HCT116 (cell line): ENCODE results near the gene DHCR7. TPM values are rescaled to one million over a fixed set of nuclear protein-coding genes. Genes with fewer than 3 reads are reported as not detected.

Experiments
- ATAC-seq: fragments of 200-7000 bp; cut with Tn5 transposase; 2 replicates; pipeline ENCODE4 v1.9.1; 2020; ENCODE audit warnings: mild to moderate bottlenecking, moderate library complexity
- BruUV-seq: library from RNA; stranded (reverse); fragments of 400-500 nt; replicated peaks from 2 replicates; lab custom pipeline; 2021; lab: Mats Ljungman, UMichigan
- CTCF ChIA-PET: fragments of 300-600 bp; sonication (Branson Sonifier 250); formaldehyde crosslinking; loops from one replicate; lab custom pipeline; 2021; ENCODE audit warnings: antibody characterized with exemption; lab: Charles Lee
- POLR2A ChIA-PET: fragments of 300-600, 350-600 bp; sonication (Branson Sonifier 250); formaldehyde crosslinking; loops from one replicate; lab custom pipeline; 2021; ENCODE audit warnings: antibody characterized with exemption; lab: Charles Lee
- RAD21 ChIA-PET, 2 experiments: fragments of 300-600 bp; sonication (Branson Sonifier 250); formaldehyde crosslinking; loops; one replicate each; lab custom pipeline; 2023; ENCODE audit warnings: low total read pairs in 2 of 2; ENCODE audit not compliant: uncharacterized antibody in 2 of 2, unreplicated experiment in 2 of 2, low non-redundant PET in 1 of 2; lab: Charles Lee
- DNase-seq: peaks from one replicate; pipeline ENCODE4 v3.0.0-alpha.2; 2010; ENCODE audit warnings: low read depth, low spot score
- H2AFZ ChIP-seq: fragments of 200-600 bp; shearing (Covaris generic), sonication (generic); 2 replicates; pipeline ENCODE4 v1.6.1; 2017; ENCODE audit warnings: low read depth, mixed run types, mixed read lengths, antibody characterized with exemption, low read length; ENCODE audit not compliant: poor library complexity, severe bottlenecking
- H3K27ac ChIP-seq: 2 replicates; pipeline ENCODE4 v1.5.1; 2012; ENCODE audit warnings: low read depth, low read length
- H3K27me3 ChIP-seq: fragments of 200-600 bp; sonication (generic); 2 replicates; pipeline ENCODE4 v1.6.1; 2016; ENCODE audit warnings: mixed run types, low read length, mixed read lengths; ENCODE audit not compliant: insufficient read depth
- H3K36me3 ChIP-seq, 2 experiments: fragments of 200-500 bp in 1 of 2; fragments of 200-600 bp in 1 of 2; sonication (Bioruptor generic) in 1 of 2; sonication (generic) in 1 of 2; 2 replicates each; pipeline versions ENCODE4 v1.5.1 to v1.6.1; 2014 to 2016; ENCODE audit warnings: low read length in 2 of 2, inconsistent platforms in 1 of 2, mixed read lengths in 1 of 2, mixed run types in 1 of 2; ENCODE audit not compliant: insufficient read depth in 2 of 2, control insufficient read depth in 1 of 2
- H3K4me1 ChIP-seq, 2 experiments: fragments of 200-600 bp in 1 of 2; sonication (generic) in 1 of 2; 2 replicates each; pipeline versions ENCODE4 v1.5.1 to v1.6.1; 2012 to 2017; ENCODE audit warnings: low read length in 2 of 2, inconsistent platforms in 1 of 2, mild to moderate bottlenecking in 1 of 2, mixed read lengths in 1 of 2, mixed run types in 1 of 2, moderate library complexity in 1 of 2; ENCODE audit not compliant: insufficient read depth in 2 of 2, control insufficient read depth in 1 of 2
- H3K4me2 ChIP-seq: fragments of 200-600 bp; sonication (generic); 2 replicates; pipeline ENCODE4 v1.6.1; 2017; ENCODE audit warnings: mixed run types, low read length, mixed read lengths
- H3K4me3 ChIP-seq, 2 experiments: fragments of 200-600 bp in 1 of 2; sonication (generic) in 1 of 2; replicated peaks in 1 of 2; 2 replicates each; pipeline ENCODE4 v1.5.1; 2011 to 2016; ENCODE audit warnings: low read length in 2 of 2, control low read depth in 1 of 2, low read depth in 1 of 2, mild to moderate bottlenecking in 1 of 2, mixed read lengths in 1 of 2, mixed run types in 1 of 2
- H3K79me2 ChIP-seq: fragments of 200-600 bp; sonication (generic); 2 replicates; pipeline ENCODE4 v1.6.1; 2017; ENCODE audit warnings: mild to moderate bottlenecking, mixed run types, low read length, moderate library complexity, mixed read lengths; ENCODE audit not compliant: insufficient read depth
- H3K9ac ChIP-seq: fragments of 200-600 bp; sonication (generic); 2 replicates; pipeline ENCODE4 v1.6.1; 2016; ENCODE audit warnings: low read length, mixed read lengths
- H3K9me2 ChIP-seq: fragments of 200-600 bp; sonication (generic), shearing (Covaris generic); 2 replicates; pipeline ENCODE4 v1.6.1; 2017; ENCODE audit warnings: mixed run types, mild to moderate bottlenecking, moderate library complexity; ENCODE audit not compliant: insufficient read depth
- H3K9me3 ChIP-seq, 2 experiments: fragments of 200-500 bp in 1 of 2; fragments of 200-600 bp in 1 of 2; sonication (Bioruptor generic) in 1 of 2; sonication (generic) in 1 of 2; 2 replicates each; pipeline ENCODE4 v1.6.1; 2014 to 2017; ENCODE audit warnings: low read length in 2 of 2, mixed read lengths in 2 of 2, inconsistent platforms in 1 of 2, low read depth in 1 of 2, mild to moderate bottlenecking in 1 of 2, mixed run types in 1 of 2, moderate library complexity in 1 of 2; ENCODE audit not compliant: control insufficient read depth in 1 of 2, insufficient read depth in 1 of 2
- H4K20me1 ChIP-seq: fragments of 200-600 bp; sonication (generic), shearing (Covaris generic); 2 replicates; pipeline ENCODE4 v1.6.1; 2017; ENCODE audit warnings: mixed run types, mild to moderate bottlenecking, moderate library complexity; ENCODE audit not compliant: insufficient read depth
- CBX3 ChIP-seq: IDR thresholded peaks from 2 replicates; pipeline ENCODE4 v1.6.1; 2012; ENCODE audit warnings: low read depth
- CEBPB ChIP-seq: IDR thresholded peaks from 2 replicates; pipeline ENCODE4 v1.6.1; 2012; ENCODE audit warnings: low read depth
- CTCF ChIP-seq, 3 experiments: fragments of 200-600 bp in 1 of 3; sonication (generic) in 1 of 3; IDR thresholded peaks in 2 of 3; conservative IDR thresholded peaks in 1 of 3; 2 replicates each; pipeline ENCODE4 v1.5.1; 2012 to 2017; ENCODE audit warnings: low read depth in 2 of 3, low read length in 2 of 3, antibody characterized with exemption in 1 of 3, borderline replicate concordance in 1 of 3, control low read depth in 1 of 3, mild to moderate bottlenecking in 1 of 3, mixed read lengths in 1 of 3, mixed run types in 1 of 3, moderate library complexity in 1 of 3; ENCODE audit not compliant: insufficient read depth in 1 of 3
- EGR1 ChIP-seq: IDR thresholded peaks from 2 replicates; pipeline ENCODE4 v1.6.1; 2012; ENCODE audit warnings: low read depth
- ELF1 ChIP-seq: IDR thresholded peaks from 2 replicates; pipeline ENCODE4 v1.6.1; 2012; ENCODE audit warnings: low read depth, borderline replicate concordance
- EZH2 ChIP-seq: fragments of 200-600 bp; sonication (generic); IDR thresholded peaks from 2 replicates; pipeline ENCODE4 v1.6.1; 2017; ENCODE audit warnings: antibody characterized with exemption, mixed run types
- EZH2phosphoT487 ChIP-seq: fragments of 200-600 bp; IDR thresholded peaks from 2 replicates; pipeline ENCODE4 v1.6.1; 2018; ENCODE audit warnings: antibody characterized with exemption, borderline replicate concordance
- FOSL1 ChIP-seq: IDR thresholded peaks from 2 replicates; pipeline ENCODE4 v1.6.1; 2012; ENCODE audit warnings: low read depth
- JUND ChIP-seq: IDR thresholded peaks from 2 replicates; pipeline ENCODE4 v1.6.1; 2012
- MAX ChIP-seq: IDR thresholded peaks from 2 replicates; pipeline ENCODE4 v1.6.1; 2012
- POLR2A ChIP-seq: IDR thresholded peaks from 2 replicates; pipeline ENCODE4 v1.7.0; 2011; ENCODE audit warnings: borderline replicate concordance; ENCODE audit not compliant: insufficient read depth, insufficient read length; ENCODE audit errors: extremely low read depth
- POLR2AphosphoS5 ChIP-seq: IDR thresholded peaks from 2 replicates; pipeline ENCODE4 v1.6.1; 2011; ENCODE audit warnings: mild to moderate bottlenecking, low read depth, low read length, moderate library complexity
- RAD21 ChIP-seq: IDR thresholded peaks from 2 replicates; pipeline ENCODE4 v1.6.1; 2012; ENCODE audit warnings: low read depth, mild to moderate bottlenecking
- SP1 ChIP-seq: IDR thresholded peaks from 2 replicates; pipeline ENCODE4 v1.6.1; 2012; ENCODE audit warnings: low read depth
- SRF ChIP-seq: IDR thresholded peaks from 2 replicates; pipeline ENCODE4 v1.6.1; 2012; ENCODE audit warnings: low read depth
- TCF7L2 ChIP-seq: IDR thresholded peaks from 2 replicates; pipeline ENCODE4 v1.7.0; 2011; ENCODE audit warnings: borderline replicate concordance, inconsistent platforms; ENCODE audit not compliant: insufficient read depth, insufficient read length; ENCODE audit errors: extremely low read depth
- ZFX ChIP-seq: fragments of 450-650 bp; IDR thresholded peaks from 2 replicates; pipeline ENCODE4 v1.6.1; 2017
- ZNF274 ChIP-seq: fragments of 200-500 bp; sonication (Bioruptor generic); IDR thresholded peaks from 2 replicates; pipeline ENCODE4 v1.6.1; 2014; ENCODE audit warnings: mild to moderate bottlenecking, low read depth, low read length, inconsistent platforms
- intact Hi-C: fragments of 100-400 bp; cut with micrococcal nuclease; formaldehyde crosslinking; loops from 2 replicates; pipeline ENCODE4 v1.10.0; 2022
- total RNA-seq: library from RNA; stranded (reverse); gene quantifications from one replicate; pipeline ENCODE4 v1.2.1, GENCODE V29; 2021; ENCODE audit not compliant: unreplicated experiment
- TF ChIP-seq, protein P1 (sequence below): IDR thresholded peaks from 2 replicates; pipeline ENCODE4 v1.6.1; 2012
- TF ChIP-seq, protein P2 (sequence below): IDR thresholded peaks from 2 replicates; pipeline ENCODE4 v1.6.1; 2012; ENCODE audit warnings: low read depth

Gene DHCR7
- total RNA-seq, 1 experiment from 2014 or later: 115 TPM

DNA sequence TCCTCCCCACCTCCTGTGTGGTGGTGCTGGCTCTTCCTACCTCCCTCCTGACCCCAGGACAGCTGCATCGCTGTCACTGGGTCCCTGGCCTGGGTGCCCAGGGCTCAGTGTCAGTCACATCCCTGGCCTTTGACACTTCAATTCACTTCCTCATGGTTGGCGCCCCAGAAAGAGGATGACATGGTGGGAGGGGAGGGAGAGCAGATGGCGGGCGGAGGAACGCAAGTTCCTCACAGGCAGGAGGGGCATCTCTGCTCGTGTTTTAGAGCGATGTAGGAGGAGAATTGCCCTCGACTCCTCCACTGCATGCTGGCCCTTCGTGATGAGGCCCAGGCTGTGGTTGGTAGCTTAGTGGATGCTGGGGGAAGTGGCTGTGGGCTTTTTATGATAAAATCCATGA is 43.7 kb upstream of the DHCR7 start:
- Histone ChIP-seq H3K36me3 (peaks cover 0 to 3% of the 10 kb centered on the region in 2 experiments; a peak in 1 of 4 replicates), H3K27me3 (no peaks in the 10 kb centered on the region), H3K79me2 (no peaks in the 10 kb centered on the region), H4K20me1 (no peaks in the 10 kb centered on the region), H3K27ac (no peak overlapping the region), H2AFZ (no peak overlapping the region), H3K4me3 (no peak overlapping the region), H3K4me1 (peaks cover 0 to 5% of the 10 kb centered on the region in 2 experiments; a peak in 1 of 4 replicates), H3K4me2 (no peak overlapping the region), H3K9ac (no peak overlapping the region), H3K9me3 (no peaks in the 10 kb centered on the region), H3K9me2 (no peaks in the 10 kb centered on the region)
- intact Hi-C loops: no loop called here
- TF ChIP-seq JUND (no peak), EZH2phosphoT487 (no peak), MAX (no peak), ELF1 (no peak), CBX3 (no peak), ZFX (no peak), FOSL1 (no peak), RAD21 (no peak), CEBPB (no peak), TCF7L2 (no peak), SP1 (no peak), EGR1 (no peak), CTCF (IDR thresholded peaks at IDR 0.05 in 2 of 3, conservative IDR thresholded peaks at IDR 0.05 in 1 of 3; ENCODE audit: borderline replicate concordance in 1 of 3, insufficient read depth in 1 of 3, low read depth in 2 of 3, low read length in 2 of 3) (no peak), EZH2 (no peak), SRF (no peak), POLR2AphosphoS5 (no peak), POLR2A (no peak), ZNF274 (no peak)
- TF ChIP-seq, protein P1, sequence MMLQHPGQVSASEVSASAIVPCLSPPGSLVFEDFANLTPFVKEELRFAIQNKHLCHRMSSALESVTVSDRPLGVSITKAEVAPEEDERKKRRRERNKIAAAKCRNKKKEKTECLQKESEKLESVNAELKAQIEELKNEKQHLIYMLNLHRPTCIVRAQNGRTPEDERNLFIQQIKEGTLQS: no peak
- TF ChIP-seq, protein P2, sequence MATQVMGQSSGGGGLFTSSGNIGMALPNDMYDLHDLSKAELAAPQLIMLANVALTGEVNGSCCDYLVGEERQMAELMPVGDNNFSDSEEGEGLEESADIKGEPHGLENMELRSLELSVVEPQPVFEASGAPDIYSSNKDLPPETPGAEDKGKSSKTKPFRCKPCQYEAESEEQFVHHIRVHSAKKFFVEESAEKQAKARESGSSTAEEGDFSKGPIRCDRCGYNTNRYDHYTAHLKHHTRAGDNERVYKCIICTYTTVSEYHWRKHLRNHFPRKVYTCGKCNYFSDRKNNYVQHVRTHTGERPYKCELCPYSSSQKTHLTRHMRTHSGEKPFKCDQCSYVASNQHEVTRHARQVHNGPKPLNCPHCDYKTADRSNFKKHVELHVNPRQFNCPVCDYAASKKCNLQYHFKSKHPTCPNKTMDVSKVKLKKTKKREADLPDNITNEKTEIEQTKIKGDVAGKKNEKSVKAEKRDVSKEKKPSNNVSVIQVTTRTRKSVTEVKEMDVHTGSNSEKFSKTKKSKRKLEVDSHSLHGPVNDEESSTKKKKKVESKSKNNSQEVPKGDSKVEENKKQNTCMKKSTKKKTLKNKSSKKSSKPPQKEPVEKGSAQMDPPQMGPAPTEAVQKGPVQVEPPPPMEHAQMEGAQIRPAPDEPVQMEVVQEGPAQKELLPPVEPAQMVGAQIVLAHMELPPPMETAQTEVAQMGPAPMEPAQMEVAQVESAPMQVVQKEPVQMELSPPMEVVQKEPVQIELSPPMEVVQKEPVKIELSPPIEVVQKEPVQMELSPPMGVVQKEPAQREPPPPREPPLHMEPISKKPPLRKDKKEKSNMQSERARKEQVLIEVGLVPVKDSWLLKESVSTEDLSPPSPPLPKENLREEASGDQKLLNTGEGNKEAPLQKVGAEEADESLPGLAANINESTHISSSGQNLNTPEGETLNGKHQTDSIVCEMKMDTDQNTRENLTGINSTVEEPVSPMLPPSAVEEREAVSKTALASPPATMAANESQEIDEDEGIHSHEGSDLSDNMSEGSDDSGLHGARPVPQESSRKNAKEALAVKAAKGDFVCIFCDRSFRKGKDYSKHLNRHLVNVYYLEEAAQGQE: no peak
- no TSS peak for BruUV-seq
- ChIA-PET RAD21 (no interaction called here), CTCF (no interaction called here), POLR2A (no interaction called here)
- ATAC-seq: no peak
- DNase-seq: no peak
